ENCODE results near the gene SCYGR4.
A peak's percentile ranks its signal among the peaks of the same experiment; 100 is the strongest.

SCYGR4 gene

DNA sequence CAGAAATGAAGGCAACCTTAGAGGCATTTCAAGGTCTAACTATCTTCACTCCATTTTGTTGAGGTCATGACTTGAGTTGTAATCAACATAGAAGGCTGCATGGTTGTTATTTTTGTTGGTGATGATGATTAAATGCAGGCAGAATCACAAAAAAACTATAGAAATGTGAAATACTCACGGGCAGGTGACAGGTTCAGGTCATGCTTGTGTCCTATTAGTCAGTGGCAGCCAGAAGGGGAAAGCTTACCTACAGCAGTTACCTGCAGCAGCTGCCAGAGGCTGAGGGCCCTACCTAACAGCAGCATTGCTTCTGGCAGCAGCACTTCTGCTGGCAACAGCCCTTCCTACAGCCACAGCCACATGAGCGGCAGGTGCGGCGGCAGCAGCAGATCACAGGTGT is 3.1 kb upstream of the SCYGR4 start:
- DNase-seq (ENCODE audit: low spot score) = no peak

DNA sequence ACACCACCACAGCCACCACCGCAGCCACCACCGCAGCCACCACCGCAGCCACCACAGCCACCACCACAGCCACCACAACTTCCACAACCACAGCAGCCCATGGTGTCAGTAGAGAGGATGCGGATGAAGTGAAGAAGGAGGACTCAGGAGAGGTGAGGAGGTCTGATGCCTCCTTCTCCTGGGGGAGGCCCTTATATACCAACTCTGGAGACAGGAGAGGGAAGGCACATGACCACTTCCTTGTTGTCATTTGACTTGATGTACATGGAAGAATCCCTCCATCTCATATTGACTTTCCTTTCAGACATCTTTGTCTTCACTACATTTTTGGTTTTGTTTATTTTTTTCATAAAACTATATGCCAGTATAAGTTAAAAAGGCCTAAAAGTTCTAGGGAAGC is 2.6 kb upstream of the SCYGR4 start, which contains the start of gene SCYGR3:
TSS of gene SCYGR3 (minus strand) at position 101 of the 400 bp plus-strand sequence. CDS start at position 101, 0 bp downstream.
- DNase-seq (ENCODE audit: low spot score) = no peak

DNA sequence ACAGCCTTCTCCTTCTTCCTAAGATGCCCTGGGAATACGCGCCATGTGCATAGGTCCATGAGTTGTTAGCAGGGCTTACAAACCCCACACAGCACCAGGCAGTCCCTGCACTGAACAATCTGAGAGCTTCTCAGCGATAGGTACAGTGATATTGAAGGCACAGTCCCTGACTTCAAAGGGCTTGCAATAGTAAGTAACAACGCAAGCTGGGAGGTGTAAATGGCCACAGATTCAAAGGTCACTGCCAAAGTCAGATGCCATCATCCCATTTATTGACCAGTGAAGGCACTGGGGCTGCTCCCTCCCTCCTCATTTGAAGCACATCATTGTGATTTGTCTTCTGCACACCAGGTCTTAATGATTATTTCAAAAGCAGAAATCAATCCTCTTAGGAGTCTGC is 2.1 kb upstream of the SCYGR4 start:
- DNase-seq (ENCODE audit: low spot score) = no peak

DNA sequence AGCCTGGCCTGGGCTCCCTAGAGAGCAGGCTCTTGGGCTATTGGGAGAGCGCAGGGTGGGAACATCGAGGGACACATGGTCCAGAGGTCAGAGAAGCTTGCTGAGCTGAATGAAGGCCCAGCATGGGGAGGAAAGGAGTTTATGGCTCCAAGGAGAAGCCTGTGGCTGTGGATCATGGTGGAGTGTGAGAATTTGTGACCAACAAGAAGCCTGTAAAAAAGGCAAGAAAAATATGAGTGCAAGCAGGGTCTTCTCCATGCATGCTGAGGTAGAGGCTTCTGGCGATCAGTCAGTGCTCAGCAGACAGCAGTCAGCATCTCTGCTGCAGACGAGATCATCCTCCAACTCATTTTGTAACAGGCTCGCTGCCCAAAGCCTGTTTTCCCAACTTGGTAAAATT is 1.4 kb upstream of the SCYGR4 start:
- DNase-seq (ENCODE audit: low spot score) = no peak

DNA sequence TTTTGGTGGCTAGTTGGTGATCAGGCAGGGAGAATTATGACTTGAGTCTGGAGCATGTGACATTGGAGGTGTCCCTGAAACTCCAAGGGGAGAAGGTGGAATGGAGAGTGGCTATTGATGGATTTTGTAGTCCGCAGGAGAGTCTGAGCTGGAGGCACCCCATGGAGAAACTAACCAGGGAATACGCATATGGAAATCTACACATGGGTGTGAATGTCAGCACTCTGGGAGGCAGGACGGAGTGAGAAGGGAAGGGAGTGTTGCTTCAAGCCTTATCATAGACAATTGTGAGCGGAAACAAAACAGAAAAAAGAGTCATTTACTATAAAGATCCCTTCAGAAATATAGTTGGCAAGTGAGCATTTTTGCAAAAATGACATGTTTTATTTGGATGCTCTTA is 667 bp upstream of the SCYGR4 start:
- DNase-seq (ENCODE audit: low spot score) = no peak

DNA sequence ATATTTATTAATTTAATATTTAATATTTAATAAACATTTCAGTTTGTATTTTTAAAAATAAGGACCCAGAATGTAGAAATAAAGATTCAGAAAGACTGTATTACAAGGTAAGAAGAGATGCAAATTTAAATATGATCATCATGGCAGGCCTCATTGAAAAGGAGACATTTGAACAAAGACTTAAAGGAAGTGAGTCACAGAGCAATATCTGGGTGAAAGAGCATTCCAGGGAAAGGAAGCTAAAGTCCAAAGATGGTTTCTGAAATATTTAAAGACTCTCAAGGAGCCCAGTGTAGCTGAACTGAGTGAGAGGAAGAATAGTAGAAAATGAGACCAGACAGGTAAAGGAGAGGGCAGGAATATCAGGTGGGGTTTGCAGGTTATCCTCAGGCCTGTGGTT is 5.9 kb downstream of the SCYGR4 start:
- no peak for DNase-seq (ENCODE audit: low spot score)

DNA sequence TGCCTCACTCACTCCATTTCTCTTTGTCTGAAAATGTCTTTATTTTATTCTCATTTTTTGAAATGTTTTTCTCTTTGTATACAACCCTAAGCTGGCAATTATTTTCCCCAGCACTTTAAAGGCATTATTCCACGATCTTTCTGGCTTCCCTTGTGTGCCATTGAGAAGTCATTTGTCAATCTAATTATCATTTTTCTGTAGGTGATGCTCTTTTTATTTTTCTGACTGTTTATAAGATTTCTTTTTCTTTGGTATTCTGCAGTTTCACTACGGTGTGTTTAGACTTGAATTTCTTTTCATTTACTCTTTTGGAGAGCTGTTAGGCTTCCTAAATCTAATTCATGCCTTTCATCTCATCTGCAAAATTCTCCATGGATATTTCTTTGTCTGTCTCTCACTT is 8.1 kb downstream of the SCYGR4 start:
- DNase-seq (ENCODE audit: low spot score) = no peak

DNA sequence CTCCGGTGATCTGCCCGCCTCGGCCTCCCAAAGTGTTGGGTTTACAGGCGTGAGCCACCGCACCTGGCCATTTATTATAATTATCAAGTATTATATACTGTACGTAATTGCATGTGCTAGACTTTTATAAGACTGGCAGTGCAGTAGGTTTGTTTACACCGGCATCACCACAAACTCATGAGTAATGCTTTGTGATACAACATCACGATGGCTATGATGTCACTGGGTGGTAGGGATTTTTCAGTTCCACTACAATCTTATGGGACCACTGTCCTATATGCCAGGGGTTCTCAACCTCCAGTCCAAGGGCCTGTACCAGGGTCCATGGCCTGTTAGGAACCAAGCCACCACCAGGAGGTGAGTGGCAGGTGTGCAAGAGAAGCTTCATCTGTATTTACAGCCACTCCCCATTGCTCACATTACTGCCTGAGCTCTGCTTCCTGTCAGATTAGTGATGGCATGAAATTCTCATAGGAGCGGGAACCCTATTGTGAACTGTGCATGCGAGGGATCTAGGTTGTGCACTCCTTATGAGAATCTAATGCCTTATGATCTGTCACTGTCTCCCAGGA is 9.4 kb downstream of the SCYGR4 start:
- no peak for DNase-seq (ENCODE audit: low spot score)

DNA sequence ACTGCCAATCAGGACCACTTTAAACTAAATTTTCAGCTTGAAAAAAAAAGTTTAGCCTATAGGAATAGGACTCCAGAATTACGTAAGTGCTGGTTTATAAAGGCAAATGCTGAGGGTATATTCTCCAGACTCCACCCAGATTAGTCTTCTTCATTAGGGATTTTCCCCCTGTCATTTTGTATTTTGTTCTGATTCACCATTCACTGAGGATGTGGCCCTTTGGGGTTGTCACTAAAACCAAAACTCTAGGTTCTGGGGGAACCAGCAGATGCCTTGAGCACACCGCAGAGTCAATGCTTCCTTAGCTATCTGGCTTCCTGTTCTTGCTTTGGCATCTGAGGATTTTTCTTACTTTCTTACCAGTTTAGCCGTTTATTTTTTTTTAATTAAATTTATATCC is 10.5 kb downstream of the SCYGR4 start:
- no peak for DNase-seq (ENCODE audit: low spot score)

DNA sequence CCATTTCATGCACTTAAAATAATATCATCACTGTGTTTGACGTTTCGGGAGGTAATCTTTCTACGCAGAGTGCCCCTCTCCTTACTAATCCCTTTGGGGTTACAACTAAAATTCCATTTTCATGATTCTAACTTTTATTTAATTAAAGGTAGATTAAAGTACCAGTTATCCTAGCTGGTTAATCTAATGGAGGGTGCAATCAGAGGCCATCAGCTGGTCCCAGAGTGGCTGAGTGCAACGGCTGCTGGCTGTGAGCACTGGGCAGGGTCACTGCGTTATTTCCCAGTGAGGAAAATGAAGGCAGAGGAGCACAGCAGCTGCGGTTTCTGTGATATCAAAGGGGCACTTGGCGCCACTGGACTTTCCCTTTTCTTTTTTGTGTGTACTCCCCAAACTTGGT is 12.1 kb downstream of the SCYGR4 start:
- DNase-seq (ENCODE audit: low spot score) = no peak

DNA sequence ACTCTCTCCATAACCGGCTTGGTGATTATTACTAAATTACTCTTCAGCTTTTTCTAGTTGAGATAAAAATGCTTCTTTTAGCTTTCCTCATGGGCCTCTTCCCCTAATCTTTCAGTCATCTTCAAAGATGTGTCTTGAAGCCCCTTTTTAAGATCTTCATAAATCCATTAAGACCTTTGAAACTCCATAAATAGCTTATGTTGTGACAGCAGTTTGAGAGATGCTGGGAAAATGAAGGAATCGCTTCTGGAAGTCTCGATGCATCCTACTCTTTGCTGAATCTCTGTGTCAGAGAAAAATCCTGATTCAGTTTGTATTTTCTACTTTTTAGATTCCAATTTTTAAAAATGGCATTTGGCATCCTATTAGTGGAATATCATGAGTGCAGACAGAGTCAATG is 13.0 kb downstream of the SCYGR4 start:
- no peak for DNase-seq (ENCODE audit: low spot score)

DNA sequence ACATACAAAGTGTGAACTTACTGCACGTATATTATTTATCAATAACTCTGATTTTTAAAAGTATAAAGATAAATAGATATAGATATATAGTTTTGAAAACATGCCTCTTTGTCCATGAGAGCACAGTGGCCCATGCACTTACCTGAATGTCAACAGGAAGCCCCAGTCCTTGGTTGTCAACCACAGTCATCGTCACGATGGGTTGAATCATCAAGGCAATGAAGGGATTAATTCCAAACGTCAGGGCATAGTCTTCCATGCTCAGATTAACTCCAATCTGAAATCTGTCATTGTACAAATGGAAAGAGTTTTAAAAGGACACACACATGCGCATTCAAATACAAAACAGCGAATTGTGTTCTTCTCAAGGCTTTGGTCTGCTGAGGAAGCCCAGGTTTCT is 15.5 kb downstream of the SCYGR4 start:
- DNase-seq (ENCODE audit: low spot score) = no peak

DNA sequence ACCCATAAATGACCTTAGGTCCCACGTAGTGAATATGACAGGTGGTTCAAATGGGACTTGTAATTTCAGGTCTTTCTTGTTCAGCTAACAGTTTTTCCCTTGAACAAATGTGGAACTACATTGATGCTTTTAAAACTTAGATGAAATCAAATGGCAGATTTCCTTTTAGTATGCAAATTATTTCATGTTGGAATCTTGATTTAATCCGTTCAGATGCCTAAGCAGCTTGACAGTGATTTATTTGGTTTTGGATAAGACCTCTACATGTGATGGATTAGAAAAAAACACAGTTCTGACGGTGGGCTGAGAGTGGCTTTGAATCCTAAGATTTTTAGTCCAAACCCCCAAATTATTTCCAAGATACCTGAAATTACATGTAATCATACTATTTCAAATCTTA is 16.9 kb downstream of the SCYGR4 start:
- no peak for DNase-seq (ENCODE audit: low spot score)

DNA sequence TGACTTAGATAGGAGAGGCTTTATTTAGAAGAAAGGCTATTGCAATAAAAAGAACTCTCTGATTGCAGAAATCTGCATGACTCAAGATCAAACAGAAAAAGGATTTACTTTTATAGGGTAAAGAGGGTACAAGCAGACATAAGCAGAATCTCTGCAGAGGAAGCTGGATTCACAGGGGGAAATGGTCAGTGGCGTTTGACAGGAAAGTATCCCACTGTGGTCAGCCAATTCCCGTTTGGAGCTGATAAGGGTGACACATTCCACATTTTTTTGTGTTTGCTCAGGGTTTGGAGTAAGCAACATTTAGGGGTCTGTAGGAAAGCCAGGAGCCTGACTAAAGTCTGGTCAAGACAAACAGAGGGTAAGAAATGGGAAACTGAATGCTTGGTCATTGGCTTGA is 25.4 kb downstream of the SCYGR4 start:
- DNase-seq (ENCODE audit: low spot score) = no peak

DNA sequence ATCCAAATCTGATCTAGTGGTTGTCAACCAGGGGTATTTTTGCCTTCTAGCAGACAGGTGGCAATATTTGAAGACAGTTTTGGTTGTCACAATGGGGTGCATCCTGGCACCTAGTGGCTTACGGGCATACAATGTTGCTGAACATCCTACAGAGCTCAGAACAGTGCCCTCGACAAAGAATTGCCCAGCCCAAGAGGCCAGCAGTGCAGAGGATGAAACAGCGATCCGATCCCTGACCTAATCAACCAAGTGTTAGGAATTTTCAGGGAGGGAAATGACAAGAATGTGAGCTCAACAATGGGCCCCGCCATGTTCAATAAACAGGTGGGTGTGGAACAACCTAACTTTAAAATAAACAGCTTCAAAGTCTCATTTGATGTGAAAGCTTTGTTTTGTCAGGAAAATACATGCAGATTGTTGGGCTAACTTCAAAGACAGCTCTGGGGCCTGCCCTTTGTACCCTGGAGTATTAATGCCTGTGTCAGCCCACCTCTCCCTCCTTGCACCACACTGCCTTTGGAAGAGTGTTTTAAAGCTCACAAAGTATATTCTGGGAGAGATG is 26.8 kb downstream of the SCYGR4 start:
- peak; percentile 63 for DNase-seq (ENCODE audit: low spot score)

DNA sequence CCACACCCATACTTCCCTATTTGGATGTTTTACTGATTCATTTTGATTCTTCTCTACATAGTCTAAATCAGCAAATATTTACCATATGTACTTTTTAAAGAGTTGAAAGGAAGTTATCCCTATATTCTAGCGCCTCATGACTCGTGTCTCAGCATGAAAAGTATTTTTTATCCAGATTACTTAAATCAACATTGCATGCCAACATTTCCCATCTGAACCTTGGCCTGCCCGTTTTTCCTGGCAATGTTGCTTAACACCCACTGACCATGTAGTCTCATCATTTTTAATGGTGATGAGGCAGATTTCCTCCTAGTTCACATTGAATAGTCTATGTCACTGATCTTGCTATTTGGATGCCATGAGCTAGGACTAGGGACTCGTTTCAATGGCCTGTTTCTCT is 36.1 kb downstream of the SCYGR4 start:
- no peak for DNase-seq (ENCODE audit: low spot score)

DNA sequence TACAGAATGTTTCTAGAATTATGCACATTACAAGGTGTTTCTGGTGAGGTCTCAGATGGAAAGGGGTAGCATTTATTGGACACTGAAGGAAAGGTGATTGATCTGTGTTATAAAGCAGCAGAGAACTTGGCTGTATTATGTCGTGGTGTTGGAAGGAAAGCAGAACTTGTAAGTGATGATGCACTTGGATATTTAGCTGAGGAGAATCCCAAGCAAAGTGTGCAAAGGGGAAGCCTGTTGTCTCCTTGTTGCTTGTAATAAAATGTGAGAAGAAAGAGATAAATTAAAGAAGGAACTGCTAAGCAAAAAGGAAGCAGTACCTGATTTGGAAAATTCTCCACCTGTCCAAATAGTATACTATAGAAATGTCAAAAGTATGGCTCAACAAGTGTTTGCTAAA is 37.1 kb downstream of the SCYGR4 start:
- DNase-seq (ENCODE audit: low spot score) = no peak

DNA sequence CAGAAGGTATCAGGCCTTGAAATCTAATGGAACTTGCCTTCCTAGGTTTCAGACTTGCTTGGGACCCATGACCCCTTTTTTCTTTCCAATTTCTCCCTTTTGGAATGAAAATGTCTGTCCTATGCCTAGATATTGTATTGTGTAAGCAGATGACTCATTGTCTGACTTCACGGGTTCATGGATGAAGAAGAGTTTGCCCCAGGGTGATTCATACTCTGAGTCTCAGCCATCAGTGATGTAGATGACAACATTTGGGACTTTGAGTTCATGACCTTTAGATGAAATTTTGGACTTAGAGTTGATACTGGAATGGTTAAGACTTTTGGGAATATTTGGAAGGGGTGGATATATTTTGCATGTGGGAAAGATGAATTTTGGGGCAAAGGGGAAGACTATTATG is 38.2 kb downstream of the SCYGR4 start:
- peak; percentile 31 for DNase-seq (ENCODE audit: low spot score)

DNA sequence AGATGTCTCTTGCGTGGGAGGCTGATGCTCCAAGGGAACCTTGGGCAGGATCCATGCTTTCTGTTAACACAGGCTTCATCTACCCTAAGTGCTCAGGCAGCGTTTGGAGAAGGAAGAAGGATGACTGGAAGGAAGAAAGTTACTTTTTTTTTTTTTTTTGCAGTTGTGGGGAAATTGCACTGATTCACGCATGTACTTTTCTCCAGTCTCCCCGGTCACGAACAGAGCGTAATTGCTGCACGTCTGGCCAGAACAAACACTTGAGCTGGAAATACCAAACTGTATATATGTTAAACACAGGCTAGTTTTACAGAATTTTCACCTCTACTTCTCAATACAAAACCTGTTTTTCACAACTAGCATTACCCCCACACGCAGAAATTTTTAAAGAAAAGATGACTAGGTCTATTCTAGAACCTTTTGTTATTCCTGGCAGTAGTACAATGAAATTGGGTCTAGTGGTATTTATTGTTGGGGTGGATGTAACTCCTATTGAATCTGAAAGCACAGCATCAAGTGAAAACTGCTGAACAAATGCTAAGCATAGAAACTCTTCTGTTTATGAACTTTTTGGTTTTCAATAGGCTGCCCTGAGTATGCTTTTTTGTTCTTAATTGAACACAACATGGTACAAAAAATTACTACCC is 40.0 kb downstream of the SCYGR4 start:
- DNase-seq (ENCODE audit: low spot score) = no peak

DNA sequence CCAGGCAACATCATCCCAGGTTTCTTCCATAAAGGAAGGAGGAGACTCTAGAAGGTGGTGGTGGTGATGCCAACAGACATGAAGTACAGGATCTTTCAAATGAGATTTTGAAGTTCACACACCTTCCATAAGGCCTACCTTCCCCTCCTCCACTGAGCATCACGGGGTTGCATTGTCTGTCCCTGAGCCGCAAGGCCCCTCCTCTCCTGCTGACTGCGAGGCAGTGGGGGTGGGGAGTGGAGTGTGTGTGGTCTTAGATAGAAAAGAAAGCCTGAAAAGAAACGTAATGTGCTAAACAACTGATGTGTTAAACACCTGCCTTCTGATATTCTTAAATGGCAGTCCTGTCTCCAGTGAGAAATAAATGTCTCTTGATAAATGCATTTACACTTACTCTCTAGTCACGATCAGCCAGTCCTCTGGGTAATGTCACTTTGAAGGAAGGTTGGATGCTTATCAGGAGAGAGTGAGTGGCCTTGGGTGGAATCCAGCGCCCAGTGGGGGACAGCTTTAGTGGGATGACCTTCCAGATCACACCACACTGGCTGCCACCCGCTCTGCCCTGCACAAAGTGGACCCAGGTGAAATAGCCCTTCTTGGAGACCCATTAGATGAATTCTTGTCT is 43.8 kb downstream of the SCYGR4 start:
- DNase-seq (ENCODE audit: low spot score) = no peak

DNA sequence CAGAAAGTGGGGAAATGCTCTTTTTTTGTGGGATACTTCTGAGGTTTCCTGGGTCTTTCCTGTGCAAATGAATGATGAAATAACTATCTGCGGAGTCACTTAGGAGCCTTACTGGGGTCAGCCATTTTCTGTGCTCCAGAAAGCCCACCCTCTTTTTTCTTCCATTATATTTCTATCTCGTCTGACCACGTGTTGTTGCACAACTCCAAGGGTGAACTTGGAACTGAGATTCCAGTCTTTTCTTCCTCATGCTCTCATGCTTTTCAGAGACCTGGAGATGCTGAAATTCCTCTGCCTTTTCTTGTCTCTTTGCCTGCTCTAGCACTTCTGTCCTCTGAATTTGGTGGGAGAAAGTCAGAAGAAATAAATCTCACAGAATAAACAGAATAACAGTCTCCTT is 44.5 kb downstream of the SCYGR4 start:
- no peak for DNase-seq (ENCODE audit: low spot score)

DNA sequence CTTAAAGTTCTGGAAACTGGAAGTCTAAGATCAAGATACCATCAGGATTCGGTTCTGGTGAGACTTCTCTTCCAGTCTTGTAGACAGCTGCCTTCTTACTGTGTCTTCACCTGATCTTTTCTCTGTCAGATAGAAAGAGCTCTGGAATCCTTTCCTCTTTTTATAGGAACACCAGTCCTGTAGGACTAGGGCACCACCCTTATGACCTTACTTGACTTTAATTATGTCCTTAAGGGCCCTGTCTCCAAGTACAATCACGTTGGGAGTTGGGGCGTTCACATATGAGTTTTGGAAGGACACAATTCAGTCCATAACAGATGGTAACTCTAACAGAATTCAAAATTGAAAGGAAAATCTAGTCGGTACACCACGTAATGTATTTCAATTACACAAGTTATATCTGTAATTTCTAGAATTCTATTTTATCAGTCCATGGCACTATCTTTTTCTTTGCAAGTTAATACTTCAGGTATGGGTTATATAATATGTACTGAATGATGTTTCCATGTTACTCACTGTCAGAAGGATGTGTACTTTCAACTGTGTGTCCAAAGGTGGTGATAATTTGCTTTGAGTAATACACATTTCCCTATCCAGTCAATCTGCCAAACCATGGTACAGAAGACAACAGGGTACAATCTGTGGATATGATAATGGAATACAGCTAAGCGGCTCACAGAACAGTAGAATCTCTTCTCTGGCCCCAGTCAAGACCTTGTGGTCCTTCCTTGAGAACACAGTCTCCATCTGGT is 48.1 kb downstream of the SCYGR4 start:
- DNase-seq (ENCODE audit: low spot score) = no peak
